ENCODE results near the gene VSNL1. TPM values are rescaled to one million over a fixed set of nuclear protein-coding genes. Genes with fewer than 3 reads are reported as not detected.

Gene VSNL1
- total and polyA plus RNA-seq, 2 experiments from 2014 or later: 102 to 112 TPM

- Mint-ChIP-seq H3K4me3 (peak overlapping the region; percentile 40), H3K9me3 (0 out of 3 replicates have a peak, but pooled peaks cover 2% of the 10 kb centered on the region), H3K27me3 (ENCODE audit: insufficient read depth, low read depth, poor library complexity) (peaks cover 4% of the 10 kb centered on the region), H3K36me3 (ENCODE audit: low read depth) (peaks cover 22% of the 10 kb centered on the region), H3K27ac (peak overlapping the region; percentile 93), H3K4me1 (peaks cover 70% of the 10 kb centered on the region)
- 0 out of 2 replicates have a peak overlapping the region, but pooled peaks have one; percentile 5 for H3K27ac ChIP-seq (ENCODE audit: low read depth)
- H3K27me3 ChIP-seq (ENCODE audit: insufficient read depth): no peaks in the 10 kb centered on the region
- H2AFZ ChIP-seq: no peak overlapping the region
- H3K9me2 ChIP-seq (ENCODE audit: insufficient read depth): no peaks in the 10 kb centered on the region
- H3K4me2 ChIP-seq: peak overlapping the region; percentile 61
- peak overlapping the region; percentile 82 for H3K4me3 ChIP-seq
- peaks cover 71% of the 10 kb centered on the region for H3K4me1 ChIP-seq (ENCODE audit: insufficient read depth)
- H3F3A ChIP-seq (replicated peaks; ENCODE audit: low read depth): peaks cover 6% of the 10 kb centered on the region; the same call in 1 of the 2 replicates
- H4K20me1 ChIP-seq (replicated peaks; ENCODE audit: insufficient read depth): peaks cover 6% of the 10 kb centered on the region; the same call in 1 of the 2 replicates
- no peaks in the 10 kb centered on the region for H3K36me3 ChIP-seq (ENCODE audit: insufficient read depth)
- no peak for TF ChIP-seq EZH2 (IDR thresholded peaks at IDR 0.05; ENCODE audit: low read depth, unreplicated experiment)
- TF ChIP-seq STAT1 (IDR thresholded peaks at IDR 0.05; ENCODE audit: unreplicated experiment): no peak
- TF ChIP-seq NANOG (IDR thresholded peaks at IDR 0.05; ENCODE audit: borderline replicate concordance): no peak
- no peak for TF ChIP-seq EZH2phosphoT487 (IDR thresholded peaks at IDR 0.05; ENCODE audit: unreplicated experiment)
- no peak for TF ChIP-seq CTCF (conservative IDR thresholded peaks at IDR 0.05; ENCODE audit: low read depth in 2 of 2)
- TF ChIP-seq ETS1 (IDR thresholded peaks at IDR 0.05): no peak
- no peak for TF ChIP-seq JUNB (IDR thresholded peaks at IDR 0.05; ENCODE audit: unreplicated experiment)
- TF ChIP-seq ZNF114 (CRISPR knock-in tag; IDR thresholded peaks at IDR 0.05): no peak
- TF ChIP-seq ZNF462 (CRISPR knock-in tag; IDR thresholded peaks at IDR 0.05): no peak
- no peak for TF ChIP-seq REST (IDR thresholded peaks at IDR 0.05; ENCODE audit: unreplicated experiment)
- TF ChIP-seq POLR2AphosphoS5 (IDR thresholded peaks at IDR 0.05; ENCODE audit: low read depth): no peak
- TF ChIP-seq ZNF331 (CRISPR knock-in tag; IDR thresholded peaks at IDR 0.05; ENCODE audit: low read depth): no peak
- TF ChIP-seq CREB1 (CRISPR knock-in tag; IDR thresholded peaks at IDR 0.05; ENCODE audit: low read depth): no peak
- ATAC-seq: no peak
- H3K79me2 ChIP-seq (replicated peaks; ENCODE audit: insufficient read depth): peaks cover 87% of the 10 kb centered on the region
- no peak for DNase-seq (ENCODE audit: low spot score)
These were observed 7.2 kb downstream of the VSNL1 start for GRCh38 chr2:17547737-17548136.

All from GM23338 (cell line).